Muscle layer of duodenum (tissue), 2 donors: ENCODE results near the gene PRKAG2.

Source experiments
- H3K27ac ChIP-seq: one replicate; pipeline ENCODE4 v1.7.0; 2013; ENCODE audit warnings: mild to moderate bottlenecking, low read length
- H3K27me3 ChIP-seq: one replicate; pipeline ENCODE4 v1.7.0; 2013; ENCODE audit warnings: low read depth, mild to moderate bottlenecking, control low read depth, low read length
- H3K36me3 ChIP-seq, 2 donors: one replicate each; pipeline ENCODE4 v1.7.0; 2013; ENCODE audit warnings: low read length in 2 of 2, control low read depth in 1 of 2, mild to moderate bottlenecking in 1 of 2; ENCODE audit not compliant: insufficient read depth in 2 of 2, control insufficient read depth in 1 of 2
- H3K4me1 ChIP-seq, 2 donors: one replicate each; pipeline ENCODE4 v1.7.0; 2013; ENCODE audit warnings: low read length in 2 of 2, mild to moderate bottlenecking in 2 of 2, control low read depth in 1 of 2, moderate library complexity in 1 of 2; ENCODE audit not compliant: insufficient read depth in 2 of 2, control insufficient read depth in 1 of 2
- H3K4me3 ChIP-seq, 2 donors: one replicate each; pipeline ENCODE4 v1.7.0; 2013; ENCODE audit warnings: low read length in 2 of 2, low read depth in 1 of 2, mild to moderate bottlenecking in 1 of 2
- H3K9me3 ChIP-seq, 2 donors: one replicate each; pipeline ENCODE4 v1.7.0; 2013; ENCODE audit warnings: low read length in 2 of 2, control low read depth in 1 of 2, mild to moderate bottlenecking in 1 of 2; ENCODE audit not compliant: control insufficient read depth in 1 of 2
- donor health status: healthy.

Gene PRKAG2

DNA sequence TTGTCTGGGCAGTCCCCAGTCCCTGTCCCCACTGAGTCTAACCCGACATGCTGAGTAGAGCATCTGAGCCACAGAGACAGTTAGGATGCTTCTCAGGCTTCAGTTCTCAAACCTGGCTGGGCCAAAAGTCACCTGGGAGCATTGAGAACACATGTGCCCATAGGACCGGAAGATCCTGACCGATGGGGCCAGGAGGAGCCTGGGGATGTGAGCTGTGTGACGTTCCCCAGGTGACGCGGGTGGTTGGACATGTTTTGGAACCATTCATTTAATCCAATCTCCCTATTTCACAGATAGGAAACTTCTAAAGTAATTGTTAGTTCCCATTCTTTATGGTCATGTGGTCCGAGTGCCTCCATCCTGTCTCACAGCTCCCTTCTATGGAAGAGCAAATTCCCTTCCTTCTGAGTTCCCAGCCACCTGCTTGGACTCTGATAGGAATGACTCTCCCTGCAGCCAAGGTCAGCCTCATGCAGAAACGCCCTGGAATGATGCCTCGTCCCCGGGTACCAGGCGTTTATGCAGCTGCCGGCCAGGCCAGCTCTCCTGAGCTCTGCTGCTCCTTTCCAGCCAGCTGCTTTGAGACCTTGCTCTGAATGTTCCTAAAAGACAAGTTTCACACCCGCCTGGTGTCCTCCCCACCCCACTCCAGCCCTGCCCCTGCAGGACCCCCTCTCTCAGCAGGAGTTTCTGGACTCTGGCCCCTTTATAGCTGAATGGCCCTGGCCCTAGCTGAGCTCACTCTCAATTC is 190.7 kb downstream of the PRKAG2 start:
- Histone ChIP-seq H3K4me1 (peaks cover 5% of the 10 kb centered on the region in 2 donors), H3K9me3 (no peaks in the 10 kb centered on the region), H3K27ac (no peak overlapping the region), H3K36me3 (no peaks in the 10 kb centered on the region), H3K4me3 (no peak overlapping the region), H3K27me3 (no peaks in the 10 kb centered on the region)

GRCh38 chr7:151684408-151685175 is 192.3 kb downstream of the PRKAG2 start:
- Histone ChIP-seq H3K36me3 (no peaks in the 10 kb centered on the region), H3K4me3 (no peak overlapping the region), H3K27me3 (no peaks in the 10 kb centered on the region), H3K4me1 (peaks cover 5% of the 10 kb centered on the region in 2 donors), H3K27ac (no peak overlapping the region), H3K9me3 (no peaks in the 10 kb centered on the region)

DNA sequence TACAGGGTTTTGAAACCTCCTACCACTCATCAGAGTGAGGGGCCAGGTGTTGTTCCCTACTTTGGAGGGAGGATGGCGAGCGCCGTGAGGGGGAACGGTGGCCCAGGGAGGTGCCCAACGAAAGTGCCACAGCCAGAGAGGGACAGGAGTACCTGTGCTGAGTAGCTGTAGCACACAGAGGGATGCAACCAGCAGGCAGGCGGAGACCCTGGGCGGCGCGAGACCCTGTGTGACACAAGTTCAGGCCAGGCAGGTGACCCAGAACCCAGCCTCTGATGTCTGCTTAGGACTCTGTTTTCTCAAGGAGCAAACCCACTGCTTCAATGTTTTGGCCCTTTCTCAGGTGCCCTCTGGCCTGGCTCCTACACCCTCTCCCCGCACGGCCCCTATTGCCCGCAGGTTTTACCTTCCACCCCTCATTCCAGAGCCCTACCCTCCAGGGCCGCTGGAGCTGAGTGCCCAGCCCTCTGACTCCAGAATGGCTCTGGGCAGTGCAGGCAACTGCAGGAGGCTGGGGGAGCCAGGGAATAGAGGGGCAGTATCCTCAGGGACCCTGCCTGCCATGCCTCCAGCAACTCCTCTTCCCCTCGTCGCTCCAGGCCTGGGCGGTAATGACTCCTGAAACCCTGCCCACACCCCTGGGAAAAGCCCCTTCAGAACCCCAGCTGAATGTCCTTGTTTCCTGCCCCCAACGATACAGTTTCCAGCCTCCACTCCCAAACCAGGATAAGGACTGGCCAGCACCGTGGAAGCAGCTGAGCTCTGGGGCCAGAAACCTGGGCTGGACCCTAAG is 193.1 kb downstream of the PRKAG2 start:
- H3K36me3 ChIP-seq = no peaks in the 10 kb centered on the region
- no peaks in the 10 kb centered on the region for H3K9me3 ChIP-seq
- H3K4me1 ChIP-seq = peaks cover 5% of the 10 kb centered on the region in 2 donors
- H3K4me3 ChIP-seq = no peak overlapping the region
- H3K27me3 ChIP-seq = no peaks in the 10 kb centered on the region
- H3K27ac ChIP-seq = no peak overlapping the region

DNA sequence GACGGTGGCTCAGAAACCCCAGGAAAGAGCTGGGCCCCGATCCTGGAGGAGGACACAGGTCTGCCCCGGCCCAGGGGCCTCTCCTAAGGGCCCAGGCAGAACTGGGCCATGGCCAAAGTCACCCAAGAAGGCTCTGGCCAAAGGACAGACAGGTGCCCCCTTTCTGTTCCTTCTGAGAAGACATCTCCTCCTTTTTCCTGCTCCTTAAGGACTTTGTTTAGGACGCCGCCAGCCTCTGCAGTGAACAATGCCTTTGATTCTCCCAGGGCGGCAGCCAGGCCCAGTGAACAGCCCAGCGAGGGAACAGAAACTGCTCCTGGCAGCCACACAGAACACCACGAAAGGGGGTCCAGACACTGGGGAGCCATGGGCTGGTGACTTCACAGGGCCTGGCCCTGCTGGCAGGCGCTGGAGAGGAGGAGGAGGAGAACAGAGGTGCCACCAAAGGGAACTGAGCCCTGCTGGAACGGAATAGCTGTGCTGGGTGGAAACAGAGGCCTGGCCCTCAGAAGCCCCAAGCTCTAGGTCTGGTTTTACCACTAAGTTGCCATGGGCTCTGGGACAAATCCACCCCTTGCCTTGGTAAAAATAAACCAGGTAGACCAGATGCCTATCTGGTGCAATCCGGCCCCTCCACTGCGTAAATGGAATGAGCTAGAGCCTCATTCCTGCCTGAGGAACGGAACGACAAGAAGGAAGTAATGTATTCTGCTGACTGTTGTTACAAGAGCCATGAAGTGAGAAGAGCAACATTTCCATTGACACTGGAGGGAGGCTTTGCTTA is 193.9 kb downstream of the PRKAG2 start:
- Histone ChIP-seq H3K36me3 (no peaks in the 10 kb centered on the region), H3K27me3 (no peaks in the 10 kb centered on the region), H3K9me3 (no peaks in the 10 kb centered on the region), H3K4me3 (no peak overlapping the region), H3K4me1 (peaks cover 5% of the 10 kb centered on the region in 2 donors), H3K27ac (no peak overlapping the region)

DNA sequence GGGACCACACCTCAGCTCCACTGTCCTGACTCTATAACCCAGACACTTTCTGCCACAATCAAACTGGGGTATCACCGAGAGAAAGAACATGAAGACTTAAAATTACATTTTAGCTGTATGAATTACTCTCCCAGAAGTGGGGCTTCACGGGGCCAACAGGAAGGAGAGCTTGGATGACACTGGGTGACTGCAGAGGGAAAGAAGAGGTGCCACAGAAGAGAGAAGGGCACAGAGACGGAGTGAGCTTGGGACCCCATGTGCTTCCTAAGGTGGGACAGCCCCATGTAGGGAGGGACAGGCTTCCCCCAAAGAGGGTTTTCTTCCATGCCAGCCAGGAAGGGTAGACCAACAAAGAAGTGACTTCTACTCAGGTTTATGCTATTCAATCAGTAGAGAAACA is 195.2 kb downstream of the PRKAG2 start:
- Histone ChIP-seq H3K36me3 (no peaks in the 10 kb centered on the region), H3K27me3 (no peaks in the 10 kb centered on the region), H3K4me1 (no peaks in the 10 kb centered on the region), H3K27ac (no peak overlapping the region), H3K9me3 (no peaks in the 10 kb centered on the region), H3K4me3 (no peak overlapping the region)

DNA sequence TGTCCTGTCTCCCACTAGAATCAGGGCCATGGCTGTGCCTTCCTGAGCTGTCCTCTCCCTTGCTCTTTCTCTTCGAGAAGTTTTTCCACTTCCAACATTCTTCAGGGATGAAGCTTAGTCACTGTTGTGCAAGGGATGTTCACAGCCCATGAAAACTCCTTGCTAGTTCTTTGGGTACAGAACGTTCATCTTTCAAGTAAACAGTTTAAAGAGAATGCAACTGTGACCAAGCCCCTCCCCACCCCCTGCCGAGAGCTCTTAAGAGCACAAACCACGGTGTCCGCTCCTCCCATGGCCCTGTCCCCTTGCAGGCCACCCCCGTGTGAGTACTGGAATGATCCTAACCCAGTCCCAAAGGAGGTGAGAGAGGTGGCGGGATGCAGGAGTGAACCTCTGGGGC is 196.1 kb downstream of the PRKAG2 start:
- H3K4me1 ChIP-seq = no peaks in the 10 kb centered on the region
- peak overlapping the region; percentile 64 for H3K27ac ChIP-seq
- H3K9me3 ChIP-seq = no peaks in the 10 kb centered on the region
- no peaks in the 10 kb centered on the region for H3K36me3 ChIP-seq
- H3K27me3 ChIP-seq = no peaks in the 10 kb centered on the region
- H3K4me3 ChIP-seq = no peak overlapping the region

DNA sequence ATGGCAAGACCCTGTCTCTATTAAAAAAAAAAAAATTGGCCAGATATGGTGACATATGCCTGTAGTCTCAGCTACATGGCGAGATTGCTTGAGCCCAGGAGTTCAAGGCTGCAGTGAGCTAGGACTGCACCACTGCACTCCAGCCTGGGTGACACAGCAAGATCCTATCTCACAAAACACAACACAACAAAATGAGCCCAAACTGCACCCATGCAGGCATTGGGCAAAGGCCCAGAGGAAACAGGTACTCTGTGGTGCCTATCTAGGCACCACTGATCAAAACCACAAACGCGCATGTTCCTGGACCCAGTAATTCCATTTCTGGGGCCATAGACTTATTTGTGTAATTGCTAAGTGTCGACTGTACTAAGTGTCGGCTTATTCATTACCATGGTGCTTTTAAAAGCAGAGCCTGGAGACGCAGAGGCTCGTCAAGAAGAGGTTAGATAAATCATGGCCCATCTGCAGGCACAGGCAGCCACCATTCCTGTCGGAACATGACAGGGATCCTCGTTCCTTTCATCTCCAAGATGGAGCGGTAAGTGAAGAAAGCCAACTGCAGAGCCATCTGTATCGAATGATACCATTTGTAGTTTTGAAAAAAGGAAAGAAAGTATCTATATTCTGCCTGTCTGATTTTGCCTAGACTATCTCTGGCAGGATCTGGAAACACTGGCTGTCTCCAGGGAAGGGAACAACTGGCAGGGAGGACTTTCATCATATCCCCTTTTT is 196.9 kb downstream of the PRKAG2 start:
- Histone ChIP-seq H3K4me1 (no peaks in the 10 kb centered on the region), H3K27ac (peak overlapping the region; percentile 64), H3K4me3 (no peak overlapping the region), H3K9me3 (no peaks in the 10 kb centered on the region), H3K27me3 (no peaks in the 10 kb centered on the region), H3K36me3 (no peaks in the 10 kb centered on the region)

DNA sequence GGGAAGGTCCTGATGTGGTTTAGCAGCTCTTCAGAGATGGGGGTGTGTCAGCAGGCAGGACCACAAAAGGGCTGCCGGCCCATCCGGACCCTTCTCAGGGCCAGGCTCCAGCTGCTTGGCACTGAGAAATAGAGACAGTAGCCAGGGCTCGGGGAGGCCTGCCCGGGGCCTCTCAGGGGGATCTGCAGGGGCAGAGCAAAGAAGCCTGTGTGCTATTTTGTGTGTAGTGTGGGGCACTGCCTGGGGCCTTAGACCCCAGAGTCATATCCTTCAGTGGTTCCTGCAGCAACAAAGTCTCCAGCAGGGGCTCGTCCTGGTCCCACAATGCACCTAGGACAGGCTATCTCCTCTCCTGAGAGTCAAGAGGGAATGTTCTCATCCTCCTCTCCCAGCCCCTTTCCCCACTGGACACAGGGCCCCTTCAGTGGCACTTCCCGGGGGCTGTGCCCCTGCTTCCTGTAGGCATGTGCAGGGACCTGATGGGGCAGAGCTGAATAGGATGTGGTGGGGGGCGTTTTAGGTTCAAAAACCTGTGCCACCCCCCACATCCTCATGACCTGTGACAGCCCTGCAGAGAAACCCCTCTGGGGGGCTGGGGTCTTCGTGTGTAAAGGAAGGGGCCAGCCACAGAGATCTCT is 197.7 kb downstream of the PRKAG2 start:
- no peaks in the 10 kb centered on the region for H3K9me3 ChIP-seq
- H3K36me3 ChIP-seq = peaks cover 0 to 4% of the 10 kb centered on the region in 2 donors
- H3K4me3 ChIP-seq = no peak overlapping the region
- no peaks in the 10 kb centered on the region for H3K27me3 ChIP-seq
- no peaks in the 10 kb centered on the region for H3K4me1 ChIP-seq
- no peak overlapping the region for H3K27ac ChIP-seq

- H3K27me3 ChIP-seq = no peaks in the 10 kb centered on the region
- peaks cover 0 to 4% of the 10 kb centered on the region in 2 donors for H3K36me3 ChIP-seq
- no peaks in the 10 kb centered on the region for H3K9me3 ChIP-seq
- peaks cover 0 to 3% of the 10 kb centered on the region in 2 donors for H3K4me1 ChIP-seq
- no peak overlapping the region for H3K4me3 ChIP-seq
- H3K27ac ChIP-seq = no peak overlapping the region
These were observed 198.7 kb downstream of the PRKAG2 start for GRCh38 chr7:151678227-151678604.

GRCh38 chr7:151677581-151678226 is 199.2 kb downstream of the PRKAG2 start:
- H3K4me1 ChIP-seq = peaks cover 0 to 8% of the 10 kb centered on the region in 2 donors
- peaks cover 0 to 4% of the 10 kb centered on the region in 2 donors for H3K36me3 ChIP-seq
- H3K27ac ChIP-seq = no peak overlapping the region

More at GRCh38 chr7:151677581-151678226, 199.2 kb downstream of the PRKAG2 start:
- H3K9me3 ChIP-seq = no peaks in the 10 kb centered on the region
- no peak overlapping the region for H3K4me3 ChIP-seq
- no peaks in the 10 kb centered on the region for H3K27me3 ChIP-seq
